ENCODE data around the gene PPP2R5D.

DNA sequence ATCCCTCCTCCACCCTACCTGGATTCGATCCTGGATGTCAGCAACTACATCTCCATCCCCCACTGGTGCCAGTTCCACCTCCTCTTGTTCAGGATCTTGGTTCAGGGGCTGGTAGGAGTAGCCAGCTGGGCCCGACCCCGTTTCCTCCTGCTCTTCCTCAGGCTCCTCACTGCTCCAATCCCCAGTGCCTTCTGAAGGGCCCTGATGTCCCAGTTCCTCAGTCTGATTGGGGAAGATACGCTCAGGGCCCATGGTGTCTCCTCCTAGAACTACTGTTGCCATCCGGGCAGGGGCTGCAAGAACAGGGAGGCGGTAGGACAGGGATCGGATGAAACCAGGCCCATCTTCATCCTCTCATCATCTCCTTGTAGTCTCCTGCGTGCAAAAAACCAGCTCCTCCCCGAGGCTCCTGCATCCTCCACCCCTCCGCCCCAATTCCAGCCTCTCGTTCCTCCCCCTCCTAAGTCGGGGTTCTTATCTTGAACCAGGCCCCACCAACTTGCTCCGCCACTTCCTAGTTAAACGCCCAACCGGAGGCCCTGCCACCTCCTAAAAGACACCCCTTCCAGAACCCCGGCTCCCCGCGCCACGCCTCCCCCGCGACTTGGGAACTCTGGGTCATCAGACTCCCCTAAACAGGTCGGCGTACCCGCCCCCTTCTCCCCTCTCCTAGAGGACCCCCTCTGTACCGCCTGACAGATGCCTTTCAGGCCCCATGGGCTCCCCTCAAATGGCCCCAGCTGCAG lies 28.9 kb downstream of the PPP2R5D start:
- TF ChIP-seq, protein P1, sequence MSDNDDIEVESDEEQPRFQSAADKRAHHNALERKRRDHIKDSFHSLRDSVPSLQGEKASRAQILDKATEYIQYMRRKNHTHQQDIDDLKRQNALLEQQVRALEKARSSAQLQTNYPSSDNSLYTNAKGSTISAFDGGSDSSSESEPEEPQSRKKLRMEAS (IDR thresholded peaks at IDR 0.05): no peak
- TF ChIP-seq, protein P2, sequence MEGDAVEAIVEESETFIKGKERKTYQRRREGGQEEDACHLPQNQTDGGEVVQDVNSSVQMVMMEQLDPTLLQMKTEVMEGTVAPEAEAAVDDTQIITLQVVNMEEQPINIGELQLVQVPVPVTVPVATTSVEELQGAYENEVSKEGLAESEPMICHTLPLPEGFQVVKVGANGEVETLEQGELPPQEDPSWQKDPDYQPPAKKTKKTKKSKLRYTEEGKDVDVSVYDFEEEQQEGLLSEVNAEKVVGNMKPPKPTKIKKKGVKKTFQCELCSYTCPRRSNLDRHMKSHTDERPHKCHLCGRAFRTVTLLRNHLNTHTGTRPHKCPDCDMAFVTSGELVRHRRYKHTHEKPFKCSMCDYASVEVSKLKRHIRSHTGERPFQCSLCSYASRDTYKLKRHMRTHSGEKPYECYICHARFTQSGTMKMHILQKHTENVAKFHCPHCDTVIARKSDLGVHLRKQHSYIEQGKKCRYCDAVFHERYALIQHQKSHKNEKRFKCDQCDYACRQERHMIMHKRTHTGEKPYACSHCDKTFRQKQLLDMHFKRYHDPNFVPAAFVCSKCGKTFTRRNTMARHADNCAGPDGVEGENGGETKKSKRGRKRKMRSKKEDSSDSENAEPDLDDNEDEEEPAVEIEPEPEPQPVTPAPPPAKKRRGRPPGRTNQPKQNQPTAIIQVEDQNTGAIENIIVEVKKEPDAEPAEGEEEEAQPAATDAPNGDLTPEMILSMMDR (IDR thresholded peaks at IDR 0.05; ENCODE audit: low read depth, low read length, missing input control): no peak
- no peak for TF ChIP-seq TAF1 (conservative IDR thresholded peaks at IDR 0.05)
- no peak for TF ChIP-seq JUND (IDR thresholded peaks at IDR 0.05)
- no peak for TF ChIP-seq ATF3 (IDR thresholded peaks at IDR 0.05)
- no peak for TF ChIP-seq HNF4A (conservative IDR thresholded peaks at IDR 0.05)
- no peak for TF ChIP-seq SP1 (IDR thresholded peaks at IDR 0.05)
- TF ChIP-seq, protein P3, sequence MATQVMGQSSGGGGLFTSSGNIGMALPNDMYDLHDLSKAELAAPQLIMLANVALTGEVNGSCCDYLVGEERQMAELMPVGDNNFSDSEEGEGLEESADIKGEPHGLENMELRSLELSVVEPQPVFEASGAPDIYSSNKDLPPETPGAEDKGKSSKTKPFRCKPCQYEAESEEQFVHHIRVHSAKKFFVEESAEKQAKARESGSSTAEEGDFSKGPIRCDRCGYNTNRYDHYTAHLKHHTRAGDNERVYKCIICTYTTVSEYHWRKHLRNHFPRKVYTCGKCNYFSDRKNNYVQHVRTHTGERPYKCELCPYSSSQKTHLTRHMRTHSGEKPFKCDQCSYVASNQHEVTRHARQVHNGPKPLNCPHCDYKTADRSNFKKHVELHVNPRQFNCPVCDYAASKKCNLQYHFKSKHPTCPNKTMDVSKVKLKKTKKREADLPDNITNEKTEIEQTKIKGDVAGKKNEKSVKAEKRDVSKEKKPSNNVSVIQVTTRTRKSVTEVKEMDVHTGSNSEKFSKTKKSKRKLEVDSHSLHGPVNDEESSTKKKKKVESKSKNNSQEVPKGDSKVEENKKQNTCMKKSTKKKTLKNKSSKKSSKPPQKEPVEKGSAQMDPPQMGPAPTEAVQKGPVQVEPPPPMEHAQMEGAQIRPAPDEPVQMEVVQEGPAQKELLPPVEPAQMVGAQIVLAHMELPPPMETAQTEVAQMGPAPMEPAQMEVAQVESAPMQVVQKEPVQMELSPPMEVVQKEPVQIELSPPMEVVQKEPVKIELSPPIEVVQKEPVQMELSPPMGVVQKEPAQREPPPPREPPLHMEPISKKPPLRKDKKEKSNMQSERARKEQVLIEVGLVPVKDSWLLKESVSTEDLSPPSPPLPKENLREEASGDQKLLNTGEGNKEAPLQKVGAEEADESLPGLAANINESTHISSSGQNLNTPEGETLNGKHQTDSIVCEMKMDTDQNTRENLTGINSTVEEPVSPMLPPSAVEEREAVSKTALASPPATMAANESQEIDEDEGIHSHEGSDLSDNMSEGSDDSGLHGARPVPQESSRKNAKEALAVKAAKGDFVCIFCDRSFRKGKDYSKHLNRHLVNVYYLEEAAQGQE (IDR thresholded peaks at IDR 0.05): no peak
